Ishikawa (cell line): ENCODE measurements around the gene ARHGEF17.

ENCODE experiments used
- CEBPB ChIP-seq: IDR thresholded peaks from 2 replicates; pipeline ENCODE4 v1.6.1; 2012
- CREB1 ChIP-seq: IDR thresholded peaks from 2 replicates; pipeline ENCODE4 v1.6.1; 2012; ENCODE audit warnings: low read depth
- EGR1 ChIP-seq: IDR thresholded peaks from 2 replicates; pipeline ENCODE4 v1.6.1; 2012
- EP300 ChIP-seq: IDR thresholded peaks from 2 replicates; pipeline ENCODE4 v1.6.1; 2012; ENCODE audit warnings: borderline replicate concordance
- FOXM1 ChIP-seq: IDR thresholded peaks from 2 replicates; pipeline ENCODE4 v1.6.1; 2012; ENCODE audit warnings: low read depth, borderline replicate concordance
- MAX ChIP-seq: IDR thresholded peaks from 2 replicates; pipeline ENCODE4 v1.6.1; 2012
- NFIC ChIP-seq: IDR thresholded peaks from 2 replicates; pipeline ENCODE4 v1.6.1; 2012
- RAD21 ChIP-seq: IDR thresholded peaks from 2 replicates; pipeline ENCODE4 v1.6.1; 2012; ENCODE audit warnings: low read depth
- REST ChIP-seq: IDR thresholded peaks from 2 replicates; pipeline ENCODE4 v1.6.1; 2012; ENCODE audit warnings: low read depth, mild to moderate bottlenecking
- TAF1 ChIP-seq: IDR thresholded peaks from 2 replicates; pipeline ENCODE4 v1.6.1; 2012; ENCODE audit warnings: low read depth, mild to moderate bottlenecking
- TCF12 ChIP-seq: IDR thresholded peaks from 2 replicates; pipeline ENCODE4 v1.6.1; 2012; ENCODE audit warnings: low read depth
- TEAD4 ChIP-seq: IDR thresholded peaks from 2 replicates; pipeline ENCODE4 v1.6.1; 2012
- USF1 ChIP-seq: IDR thresholded peaks from 2 replicates; pipeline ENCODE4 v1.6.1; 2012
- YY1 ChIP-seq: IDR thresholded peaks from 2 replicates; pipeline ENCODE4 v1.6.1; 2012; ENCODE audit warnings: low read depth
- ZBTB7A ChIP-seq: IDR thresholded peaks from 2 replicates; pipeline ENCODE4 v1.6.1; 2012; ENCODE audit warnings: low read depth

ARHGEF17 gene

GRCh38 chr11:73291196-73291595, 16.9 kb upstream of the ARHGEF17 start:
- TF ChIP-seq CREB1 (no peak), TEAD4 (no peak), EP300 (no peak), USF1 (no peak), TAF1 (no peak), CEBPB (no peak), NFIC (no peak), MAX (no peak), RAD21 (no peak), YY1 (no peak), EGR1 (no peak), FOXM1 (no peak), TCF12 (no peak), REST (no peak), ZBTB7A (no peak)

GRCh38 chr11:73291781-73292524, 16.1 kb upstream of the ARHGEF17 start:
- TF ChIP-seq TEAD4 (no peak), EP300 (no peak), YY1 (no peak), RAD21 (no peak), NFIC (no peak)

- TF ChIP-seq CREB1 (no peak), USF1 (no peak), TAF1 (no peak), EGR1 (no peak), REST (no peak)
These were observed 15.6 kb upstream of the ARHGEF17 start for GRCh38 chr11:73292525-73292894.

GRCh38 chr11:73293356-73293936, 14.6 kb upstream of the ARHGEF17 start:
- TF ChIP-seq EGR1 (no peak), TEAD4 (no peak), REST (no peak), CREB1 (no peak), CEBPB (no peak), NFIC (no peak)

- TF ChIP-seq NFIC (peak; percentile 74), MAX (no peak)
These were observed 13.5 kb upstream of the ARHGEF17 start for GRCh38 chr11:73294604-73295003.
